GM19372 (cell line): ENCODE measurements around the gene SMIM17.
"Not testable (repeated sequence)": the region's sequence is repeated elsewhere in the genome, so short reads cannot be mapped to it uniquely, and the experiment has no call there.

Source experiments
- ATAC-seq: cut with Tn5 transposase; IDR thresholded peaks from one replicate; pipeline ENCODE4 v1.9.1; 2021; ENCODE audit warnings: mild to moderate bottlenecking, low read depth, moderate library complexity; ENCODE audit not compliant: unreplicated experiment

Gene SMIM17

GRCh38 chr19:56654151-56654550 lies 11.2 kb downstream of the SMIM17 start:
- ATAC-seq = no peak

GRCh38 chr19:56660381-56661107 lies 17.6 kb downstream of the SMIM17 start:
- ATAC-seq = no peak

- ATAC-seq = no peak
Measured at GRCh38 chr19:56661248-56661647, 18.3 kb downstream of the SMIM17 start.

GRCh38 chr19:56663931-56664500 lies 21.1 kb downstream of the SMIM17 start:
- ATAC-seq = no peak

- no peak for ATAC-seq
Measured at GRCh38 chr19:56664511-56664910, 21.6 kb downstream of the SMIM17 start.

GRCh38 chr19:56667311-56667870 lies 24.4 kb downstream of the SMIM17 start:
- no peak for ATAC-seq

GRCh38 chr19:56668676-56669075 lies 25.7 kb downstream of the SMIM17 start:
- ATAC-seq = no peak

- no peak for ATAC-seq
Measured at GRCh38 chr19:56670401-56670960, 27.5 kb downstream of the SMIM17 start.

GRCh38 chr19:56670961-56671612 lies 28.1 kb downstream of the SMIM17 start:
- ATAC-seq = no peak

GRCh38 chr19:56671613-56671994 lies 28.6 kb downstream of the SMIM17 start, which contains the start of gene ZNF835:
Gene ZNF835, minus strand, starts transcription at chr19:56671757. Its CDS starts 6,559 bp downstream, at chr19:56665198.
- no peak for ATAC-seq

- ATAC-seq = not testable (repeated sequence)
Measured at GRCh38 chr19:56672610-56673009, 29.7 kb downstream of the SMIM17 start.

GRCh38 chr19:56678205-56678604 lies 35.2 kb downstream of the SMIM17 start:
- no peak for ATAC-seq

- ATAC-seq = no peak
Measured at GRCh38 chr19:56681702-56682101, 38.7 kb downstream of the SMIM17 start.

- no peak for ATAC-seq
Measured at GRCh38 chr19:56683116-56683515, 40.2 kb downstream of the SMIM17 start.

GRCh38 chr19:56687031-56687430 lies 44.1 kb downstream of the SMIM17 start:
- no peak for ATAC-seq

GRCh38 chr19:56689198-56689597 lies 46.2 kb downstream of the SMIM17 start:
- ATAC-seq = no peak

- no peak for ATAC-seq
Measured at GRCh38 chr19:56690670-56691069, 47.7 kb downstream of the SMIM17 start.

- no peak for ATAC-seq
Measured at GRCh38 chr19:56692206-56692895, 49.4 kb downstream of the SMIM17 start.

GRCh38 chr19:56699552-56699951 lies 56.6 kb downstream of the SMIM17 start:
- ATAC-seq = no peak

GRCh38 chr19:56701895-56702294 lies 58.9 kb downstream of the SMIM17 start:
- no peak for ATAC-seq
